GM18499 (cell line): Measurements from ENCODE around the gene NUP93.
A peak's percentile ranks its signal among the peaks of the same experiment; 100 is the strongest.

Experiments
- ATAC-seq: cut with Tn5 transposase; IDR thresholded peaks from one replicate; pipeline ENCODE4 v1.9.1; 2021; ENCODE audit warnings: moderate number of reproducible peaks; ENCODE audit not compliant: insufficient read depth, unreplicated experiment

The NUP93 gene

DNA sequence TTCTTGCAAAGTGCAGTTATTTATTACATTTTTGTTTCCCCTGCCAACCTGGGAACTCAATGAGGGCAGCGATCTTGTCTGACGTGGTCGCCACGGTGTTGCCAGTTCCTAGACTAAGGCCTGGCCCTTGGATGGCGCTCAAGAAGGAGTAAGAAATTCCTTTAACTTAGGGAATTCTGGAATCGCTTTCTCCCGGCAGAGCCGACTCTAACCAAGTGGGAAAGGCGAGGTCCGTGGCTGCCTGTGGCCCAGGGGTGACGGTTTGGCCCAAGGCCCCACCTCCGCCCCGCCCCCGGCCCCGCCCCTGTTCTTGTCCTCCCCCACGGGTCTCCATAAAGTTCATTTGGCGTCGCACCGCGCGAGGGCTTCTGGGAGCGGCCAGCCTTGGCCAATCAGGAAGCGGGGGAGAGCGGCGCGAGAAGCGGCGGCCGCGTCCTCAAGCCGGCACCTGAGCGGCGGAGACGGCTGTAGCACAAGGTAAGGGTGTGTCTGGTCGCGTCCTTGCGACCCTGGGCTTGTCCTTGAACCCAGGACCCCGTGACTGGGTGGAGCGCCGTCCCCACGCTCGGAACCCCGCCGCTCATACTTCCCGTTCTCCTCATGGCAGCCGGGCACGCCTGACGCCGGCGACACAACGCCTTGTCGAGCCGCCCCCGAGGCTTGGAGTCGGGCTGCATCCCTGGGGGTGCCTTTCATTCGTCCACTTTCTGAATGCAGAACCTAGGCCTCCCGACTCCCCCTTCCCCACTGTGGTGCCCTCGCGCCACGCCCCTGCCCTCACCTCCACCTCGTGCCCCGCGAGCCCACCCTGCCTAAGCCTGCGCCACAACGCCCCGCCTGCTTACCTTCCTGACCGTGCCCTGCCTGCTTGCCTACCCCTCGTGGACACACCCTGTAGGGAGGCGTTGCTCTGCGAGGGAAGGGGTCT lies at the start of gene NUP93:
TSS of gene NUP93 (plus strand) at position 395 of the 928 bp plus-strand sequence. CDS start 18,119 bp downstream, outside the sequence.
- ATAC-seq: peak; percentile 36

GRCh38 chr16:56681939-56682702 lies 47.8 kb upstream of the NUP93 start, which contains the start of gene MT1X:
MT1X (plus strand) TSS chr16:56682470; CDS start chr16:56682541, 71 bp downstream.
- ATAC-seq: peak; percentile 58

DNA sequence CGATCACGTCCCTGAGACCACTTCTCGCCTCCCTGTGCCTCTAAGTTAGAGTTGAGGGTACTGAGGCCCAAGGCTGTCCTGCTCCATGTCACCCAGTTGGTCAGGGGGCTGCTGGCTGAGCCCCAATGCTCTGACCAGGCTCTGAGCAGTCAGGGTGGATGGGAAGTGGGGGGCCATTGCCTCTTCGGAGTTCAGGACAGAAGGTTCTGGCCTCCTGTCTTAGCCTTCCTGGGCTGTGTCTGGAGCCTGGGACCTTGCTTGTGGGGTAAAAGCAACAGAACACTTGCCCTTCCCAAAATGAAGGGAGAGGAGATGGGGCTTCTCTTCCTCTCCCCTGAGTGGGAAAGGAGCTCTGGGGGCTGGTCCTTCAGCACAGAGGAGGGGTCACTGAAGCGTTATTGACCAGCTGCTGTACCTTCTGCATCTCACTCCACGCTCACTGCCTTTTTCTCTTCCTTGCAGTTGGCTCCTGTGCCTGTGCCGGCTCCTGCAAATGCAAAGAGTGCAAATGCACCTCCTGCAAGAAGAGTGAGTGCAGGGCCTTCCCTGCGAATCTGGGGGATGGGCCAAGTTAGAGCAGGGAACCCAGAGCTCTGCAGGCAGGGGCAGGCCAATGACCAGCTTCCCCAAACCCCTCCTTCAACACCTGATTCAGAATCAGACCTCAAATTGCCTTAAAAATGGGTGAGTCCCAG lies 47.1 kb upstream of the NUP93 start:
- ATAC-seq: no peak

DNA sequence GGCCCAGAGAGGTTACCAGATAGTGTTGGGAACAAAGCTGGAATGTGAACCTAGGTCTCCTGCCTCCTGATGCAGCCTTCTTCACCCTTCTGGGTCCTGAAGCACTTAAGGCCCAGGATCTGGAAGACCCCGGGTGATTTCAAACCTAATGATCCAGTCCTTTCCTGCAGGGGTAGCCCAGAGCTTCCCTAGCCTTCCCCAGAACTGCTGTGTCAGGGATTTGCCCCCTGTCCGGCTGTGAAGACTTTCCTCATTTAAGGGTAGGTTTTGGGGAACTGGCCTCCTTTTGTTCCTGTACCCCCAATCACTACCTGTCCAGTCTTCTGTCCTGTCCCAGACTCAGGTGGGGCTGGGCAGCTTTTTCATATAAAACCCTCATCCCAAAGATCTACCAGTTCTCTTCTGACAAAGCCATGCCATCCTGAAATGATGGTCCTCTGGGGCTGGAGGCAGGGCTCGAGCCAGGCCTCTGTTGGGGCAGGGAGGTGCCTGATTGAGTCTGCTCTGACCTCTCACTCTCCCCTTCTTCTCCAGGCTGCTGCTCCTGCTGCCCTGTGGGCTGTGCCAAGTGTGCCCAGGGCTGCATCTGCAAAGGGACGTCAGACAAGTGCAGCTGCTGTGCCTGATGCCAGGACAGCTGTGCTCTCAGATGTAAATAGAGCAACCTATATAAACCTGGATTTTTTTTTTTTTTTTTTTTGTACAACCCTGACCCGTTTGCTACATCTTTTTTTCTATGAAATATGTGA lies 46.3 kb upstream of the NUP93 start:
- no peak for ATAC-seq

DNA sequence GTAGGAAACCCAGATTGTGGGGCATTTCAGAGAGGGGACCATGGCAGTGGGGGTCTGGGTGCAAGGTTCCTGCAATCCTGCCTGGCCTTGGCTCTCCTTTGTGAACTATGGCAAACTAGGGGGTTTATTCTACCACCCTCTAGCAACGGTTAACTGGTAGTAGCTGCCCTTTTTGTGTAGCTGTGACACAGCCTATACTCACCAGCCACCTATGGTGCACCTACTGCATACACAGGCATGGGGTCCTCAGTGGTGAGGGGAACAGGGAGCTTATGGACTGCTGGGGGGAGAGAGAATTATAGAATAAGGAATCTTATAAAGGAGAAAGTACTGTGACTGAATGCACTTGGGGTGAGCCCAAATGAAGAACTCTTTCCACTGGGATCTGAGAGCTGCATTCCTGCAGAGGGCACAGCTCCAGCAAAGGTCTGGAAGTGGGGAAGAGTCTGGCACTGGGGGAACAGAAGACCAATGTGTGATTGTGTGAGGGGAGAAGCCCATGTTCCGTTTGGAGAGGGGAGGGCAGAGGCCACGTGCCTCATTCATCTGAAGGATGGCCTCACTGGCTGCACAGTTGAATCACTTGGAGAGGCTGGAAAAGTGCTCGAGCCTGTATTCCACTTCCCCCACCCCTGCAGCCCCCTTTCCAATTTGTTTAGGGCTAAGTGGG lies 45.5 kb upstream of the NUP93 start:
- no peak for ATAC-seq

- no peak for ATAC-seq
Measured at GRCh38 chr16:56684926-56685590, 44.9 kb upstream of the NUP93 start.

DNA sequence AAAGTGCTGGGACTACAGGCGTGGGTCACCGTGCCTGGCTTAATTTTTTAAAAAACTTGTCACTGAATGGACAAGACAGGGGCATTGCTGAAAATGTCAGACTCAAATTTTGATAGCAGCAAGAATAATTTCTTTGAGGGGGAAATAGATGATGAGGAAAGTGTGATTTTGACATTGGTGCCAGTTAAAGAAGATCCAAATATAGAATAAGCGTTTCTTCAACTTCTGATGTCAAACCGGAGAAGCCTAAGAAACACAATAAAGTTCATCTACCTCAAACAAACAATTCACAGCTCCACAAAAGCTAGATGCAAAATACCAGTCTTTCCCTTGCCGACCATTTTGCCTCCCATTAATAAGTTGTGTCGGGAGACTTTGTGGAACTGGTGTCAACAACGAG lies 43.2 kb upstream of the NUP93 start:
- ATAC-seq: no peak

GRCh38 chr16:56688762-56689161 lies 41.2 kb upstream of the NUP93 start:
- no peak for ATAC-seq

- ATAC-seq: no peak
Measured at GRCh38 chr16:56689171-56689570, 40.8 kb upstream of the NUP93 start.

DNA sequence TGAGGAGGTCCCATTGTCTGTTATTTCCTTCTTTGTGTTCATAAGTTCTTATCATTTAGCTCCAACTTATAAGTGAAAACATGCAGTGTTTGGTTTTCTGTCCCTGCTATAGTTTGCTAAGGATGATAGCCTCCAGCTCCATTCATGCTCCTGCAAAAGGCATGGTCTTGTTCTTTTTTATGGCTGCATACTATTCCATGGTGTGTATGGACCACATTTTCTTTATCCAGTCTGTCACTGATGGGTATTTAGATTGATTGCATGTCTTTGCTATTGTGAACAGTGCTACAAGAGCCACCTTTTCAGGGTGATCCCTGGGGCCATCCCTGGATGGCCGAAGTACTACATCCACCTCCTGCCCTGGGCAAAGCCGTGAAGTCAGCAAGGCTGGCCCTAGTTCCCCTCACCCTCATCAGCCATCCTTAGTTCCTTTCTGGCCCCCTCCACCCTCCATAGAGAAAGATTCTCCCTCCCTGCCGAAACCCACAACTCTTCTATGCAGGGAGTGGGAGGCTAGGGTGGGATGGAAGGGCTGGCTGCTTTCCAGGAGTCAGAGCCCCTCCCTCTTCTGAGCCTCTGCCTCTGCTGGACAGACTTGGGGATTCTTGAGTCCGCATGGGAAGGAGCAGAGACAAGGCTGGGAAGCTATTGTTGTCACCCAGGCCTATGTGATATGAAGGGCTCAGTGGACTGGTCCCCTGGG lies 39.4 kb upstream of the NUP93 start:
- ATAC-seq: no peak

DNA sequence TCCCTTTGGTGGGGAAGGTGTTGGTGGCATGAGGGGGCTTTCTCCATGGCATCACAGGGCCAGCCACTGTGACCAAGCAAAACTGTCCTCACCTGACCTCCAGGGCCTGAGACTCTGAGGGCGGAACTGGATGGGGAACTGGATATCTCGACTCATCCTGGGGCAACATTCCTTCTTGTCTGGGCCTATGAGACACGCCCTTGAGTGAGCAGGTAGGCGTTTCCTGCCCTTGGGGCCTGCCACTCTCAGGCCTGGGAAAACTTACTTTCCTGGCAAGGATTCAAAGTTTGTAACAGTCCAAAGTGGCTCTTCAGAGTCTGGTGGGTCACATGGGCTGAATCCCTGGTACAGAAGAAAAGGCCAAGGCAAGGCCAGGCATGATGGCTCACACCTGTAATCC lies 38.0 kb upstream of the NUP93 start:
- ATAC-seq: no peak

- ATAC-seq: no peak
Measured at GRCh38 chr16:56695246-56695645, 34.7 kb upstream of the NUP93 start.

DNA sequence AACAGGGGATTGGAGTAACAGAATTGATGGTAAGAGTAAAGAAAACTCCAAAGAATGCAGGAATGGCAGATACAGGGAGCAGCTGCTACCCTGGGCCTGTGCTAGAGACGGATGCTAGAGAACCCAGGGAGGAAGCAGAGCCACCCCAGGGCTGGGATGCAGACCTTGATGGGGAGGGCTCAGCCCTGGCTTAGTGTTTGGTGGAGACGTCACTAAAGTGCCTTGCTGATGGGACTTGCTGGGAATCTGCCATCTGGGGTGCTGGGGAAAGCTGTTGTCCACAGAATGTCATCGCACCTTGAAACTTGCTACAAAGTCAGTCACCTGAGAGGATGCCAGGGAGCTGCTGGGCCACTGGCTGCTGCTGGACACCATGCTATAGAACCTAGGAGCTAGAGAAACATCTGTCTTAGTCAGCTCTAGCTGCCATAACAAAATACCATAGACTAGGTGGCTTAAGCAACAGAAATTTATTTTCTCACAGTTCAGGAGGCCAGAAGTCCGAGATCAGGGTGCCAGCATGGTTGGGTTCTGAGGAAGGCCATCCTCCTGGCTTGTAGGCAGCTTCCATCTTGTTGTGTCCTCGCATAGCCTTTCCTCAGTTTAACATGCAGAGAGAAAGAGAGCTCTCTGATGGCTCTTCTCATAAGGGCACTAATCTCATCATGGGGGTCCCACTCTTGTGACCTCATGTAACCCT lies 32.3 kb upstream of the NUP93 start:
- no peak for ATAC-seq

DNA sequence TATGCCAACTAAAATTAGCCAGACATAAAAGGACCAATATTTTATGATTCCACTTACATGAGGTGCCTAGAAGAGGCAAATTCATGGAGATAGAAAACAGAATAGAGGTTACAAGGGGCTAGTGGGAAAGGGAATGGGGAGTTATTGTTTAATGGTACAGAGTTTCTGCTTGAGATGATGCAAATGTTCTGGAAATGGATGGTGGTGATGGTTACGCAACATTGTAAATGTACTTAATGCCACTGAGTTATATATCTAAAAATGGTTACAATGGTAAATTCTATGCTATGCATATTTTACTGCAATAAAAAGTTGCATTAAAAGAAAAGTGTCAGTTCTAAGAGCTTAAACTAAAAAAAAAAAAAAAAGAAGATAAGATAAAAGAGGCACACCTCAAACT lies 29.7 kb upstream of the NUP93 start:
- ATAC-seq: no peak

DNA sequence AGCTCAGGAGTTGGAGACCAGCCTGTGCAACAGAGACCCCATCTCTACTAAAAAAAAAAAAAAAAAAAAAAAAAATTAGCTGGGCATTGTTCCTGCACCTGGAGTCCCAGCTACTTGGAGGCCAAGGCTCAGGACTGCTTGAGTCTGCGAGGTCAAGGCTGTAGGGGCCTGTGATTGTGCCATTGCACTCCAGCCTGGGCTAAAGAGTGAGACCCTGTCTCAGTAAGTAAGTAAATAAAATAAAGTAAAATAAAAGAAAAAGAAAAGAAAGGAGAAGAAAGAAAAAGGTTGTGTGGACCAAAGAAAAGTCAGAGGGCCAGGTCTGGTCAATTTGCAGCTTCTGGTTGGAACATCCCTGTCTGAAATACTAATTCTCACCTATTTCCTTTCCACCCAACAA lies 29.3 kb upstream of the NUP93 start:
- no peak for ATAC-seq

DNA sequence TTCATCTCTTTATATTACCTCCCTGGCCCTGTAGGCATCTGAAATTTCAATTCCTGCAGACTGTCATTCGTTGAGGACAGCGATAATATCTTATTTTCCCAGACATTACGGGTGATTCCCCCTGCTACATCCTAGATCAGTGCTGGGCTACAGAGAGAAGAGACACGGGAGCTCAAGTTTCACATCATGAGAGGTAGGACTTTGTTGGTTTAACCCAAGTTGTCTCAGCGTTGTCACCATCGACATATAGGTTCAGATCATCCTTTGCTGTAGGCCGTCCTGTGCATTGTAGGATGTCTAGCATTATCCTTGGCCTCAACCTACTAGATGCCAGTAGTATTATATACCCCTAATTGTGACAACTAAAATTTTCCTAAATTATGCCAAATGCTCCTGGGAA lies 28.4 kb upstream of the NUP93 start:
- ATAC-seq: no peak

- ATAC-seq: no peak
Measured at GRCh38 chr16:56702836-56703235, 27.1 kb upstream of the NUP93 start.
